ENCODE data around the gene UAP1L1.

Gene UAP1L1

GRCh38 chr9:137099231-137099630, 21.9 kb downstream of the UAP1L1 start:
- DNase-seq (ENCODE audit: low spot score) = no peak

GRCh38 chr9:137103206-137103999, 26.1 kb downstream of the UAP1L1 start:
- DNase-seq (ENCODE audit: low spot score) = no peak

GRCh38 chr9:137105814-137106661, 28.7 kb downstream of the UAP1L1 start:
- DNase-seq (ENCODE audit: low spot score) = no peak

GRCh38 chr9:137106662-137107250, 29.4 kb downstream of the UAP1L1 start:
- DNase-seq (ENCODE audit: low spot score) = no peak

GRCh38 chr9:137107312-137107921, 30.1 kb downstream of the UAP1L1 start:
- no peak for DNase-seq (ENCODE audit: low spot score)

GRCh38 chr9:137107982-137108381, 30.7 kb downstream of the UAP1L1 start:
- no peak for DNase-seq (ENCODE audit: low spot score)

GRCh38 chr9:137108608-137109249, 31.4 kb downstream of the UAP1L1 start:
- no peak for DNase-seq (ENCODE audit: low spot score)

- DNase-seq (ENCODE audit: low spot score) = no peak
Observed at GRCh38 chr9:137109250-137110146, 32.2 kb downstream of the UAP1L1 start.

- DNase-seq (ENCODE audit: low spot score) = no peak
Observed at GRCh38 chr9:137110147-137110910, 33.0 kb downstream of the UAP1L1 start.

GRCh38 chr9:137110911-137111787, 33.8 kb downstream of the UAP1L1 start:
- no peak for DNase-seq (ENCODE audit: low spot score)

GRCh38 chr9:137111788-137112563, 34.7 kb downstream of the UAP1L1 start:
- DNase-seq (ENCODE audit: low spot score) = no peak

GRCh38 chr9:137112564-137113384, 35.5 kb downstream of the UAP1L1 start:
- DNase-seq (ENCODE audit: low spot score) = no peak

- DNase-seq (ENCODE audit: low spot score) = no peak
Observed at GRCh38 chr9:137113385-137114159, 36.3 kb downstream of the UAP1L1 start.

GRCh38 chr9:137114220-137114612, 36.9 kb downstream of the UAP1L1 start:
- DNase-seq (ENCODE audit: low spot score) = no peak

GRCh38 chr9:137114613-137115393, 37.5 kb downstream of the UAP1L1 start, which contains the start of gene DPP7:
Gene DPP7, minus strand, starts transcription at chr9:137114733. Its CDS starts 20 bp downstream, at chr9:137114713.
- DNase-seq (ENCODE audit: low spot score) = no peak
